Endothelial cell of hepatic sinusoid (primary cell): Measurements from ENCODE around the gene LSAMP.

Experiments
- in situ Hi-C: cut with HindIII; loops from 2 replicates; pipeline ENCODE4 v1.10.0; 2017; ENCODE audit warnings: low sequenced_read_pairs

LSAMP gene

GRCh38 chr3:116445311-116445841 is at the start of gene LSAMP:
LSAMP (minus strand) TSS chr3:116445487.
- in situ Hi-C loops, result no loop called here

GRCh38 chr3:116492379-116492778 is 47.1 kb upstream of the LSAMP start:
- in situ Hi-C loops, result no loop called here

GRCh38 chr3:116483135-116483534 is 37.8 kb upstream of the LSAMP start:
- in situ Hi-C loops, result no loop called here

GRCh38 chr3:116476691-116477090 is 31.4 kb upstream of the LSAMP start:
- in situ Hi-C loops, result no loop called here

- in situ Hi-C loops, result no loop called here
Measured at GRCh38 chr3:116474801-116475200, 29.5 kb upstream of the LSAMP start.

GRCh38 chr3:116474032-116474780 is 28.9 kb upstream of the LSAMP start:
- in situ Hi-C loops, result no loop called here

- in situ Hi-C loops, result no loop called here
Measured at GRCh38 chr3:116473602-116474001, 28.3 kb upstream of the LSAMP start.

- in situ Hi-C loops, result no loop called here
Measured at GRCh38 chr3:116470605-116471197, 25.4 kb upstream of the LSAMP start.

- in situ Hi-C loops, result no loop called here
Measured at GRCh38 chr3:116469546-116469945, 24.3 kb upstream of the LSAMP start.

GRCh38 chr3:116464276-116464798 is 19.1 kb upstream of the LSAMP start:
- in situ Hi-C loops, result no loop called here

- in situ Hi-C loops, result no loop called here
Measured at GRCh38 chr3:116453666-116454346, 8.5 kb upstream of the LSAMP start.

GRCh38 chr3:116449546-116450350 is 4.5 kb upstream of the LSAMP start:
- in situ Hi-C loops, result no loop called here

GRCh38 chr3:116445990-116446389 is 703 bp upstream of the LSAMP start:
- in situ Hi-C loops, result no loop called here

- in situ Hi-C loops, result no loop called here
Measured at GRCh38 chr3:116444819-116445310, 422 bp downstream of the LSAMP start.

- in situ Hi-C loops, result no loop called here
Measured at GRCh38 chr3:116444115-116444747, 1.1 kb downstream of the LSAMP start.

GRCh38 chr3:116443191-116443661 is 2.1 kb downstream of the LSAMP start:
- in situ Hi-C loops, result no loop called here

GRCh38 chr3:116442331-116443021 is 2.8 kb downstream of the LSAMP start:
- in situ Hi-C loops, result no loop called here

GRCh38 chr3:116441652-116442051 is 3.6 kb downstream of the LSAMP start:
- in situ Hi-C loops, result no loop called here

- in situ Hi-C loops, result no loop called here
Measured at GRCh38 chr3:116440196-116440595, 5.1 kb downstream of the LSAMP start.
